ENCODE data around the gene VRK2.
A peak's percentile ranks its signal among the peaks of the same experiment; 100 is the strongest.
"Not testable (repeated sequence)": the region's sequence is repeated elsewhere in the genome, so short reads cannot be mapped to it uniquely, and the experiment has no call there.

VRK2 gene

GRCh38 chr2:58101500-58101899 lies 54.9 kb downstream of the VRK2 start:
- H3K27ac ChIP-seq: no peak overlapping the region
- DNase-seq (ENCODE audit: low read depth, low spot score): no peak

- DNase-seq (ENCODE audit: low read depth, low spot score): no peak
- H3K27ac ChIP-seq: peak overlapping the region; percentile 98
These were observed 60.3 kb downstream of the VRK2 start for GRCh38 chr2:58106896-58107295.

DNA sequence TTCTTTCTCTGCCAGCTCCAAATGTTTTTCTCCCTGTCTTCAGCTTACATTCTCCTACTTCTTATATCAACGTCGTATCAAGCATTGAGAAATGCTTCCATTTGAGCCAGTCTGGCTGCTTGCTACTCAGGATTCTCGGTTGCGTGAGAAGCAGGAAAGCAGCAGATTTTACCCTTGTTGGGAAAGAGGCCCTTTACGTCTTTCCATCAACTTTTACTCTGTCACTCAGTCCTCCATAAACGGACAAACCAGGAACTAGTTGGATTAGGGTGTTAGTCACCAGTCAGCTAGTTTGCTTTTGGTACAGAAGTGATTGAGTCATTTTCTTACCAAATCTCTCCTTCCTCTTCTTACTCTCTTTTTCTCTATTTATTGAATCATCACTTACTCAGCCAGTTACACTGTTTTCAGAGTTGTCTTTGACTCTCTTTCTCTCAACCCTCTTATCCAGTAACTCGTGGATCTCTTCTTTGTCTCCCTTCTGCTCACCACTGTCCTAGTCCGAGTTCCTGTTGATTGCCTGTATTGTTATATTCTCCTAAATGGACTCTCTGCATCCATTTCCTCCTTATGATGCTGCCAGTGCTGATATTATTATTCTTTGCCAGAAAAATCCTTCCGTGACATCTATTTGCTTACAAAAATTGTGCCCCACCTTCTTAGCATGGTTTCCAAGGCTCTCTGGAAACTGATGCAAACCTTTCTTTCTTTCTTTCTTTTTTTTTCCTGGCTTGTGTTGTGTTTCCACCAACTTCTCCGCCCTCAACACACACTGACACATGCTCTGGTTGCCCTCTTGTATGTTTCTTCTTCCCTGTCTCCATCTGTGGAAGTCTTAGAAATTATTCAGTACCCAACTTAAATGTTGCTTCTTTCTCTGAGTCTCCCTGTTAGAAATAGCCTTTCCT lies 61.5 kb downstream of the VRK2 start:
- peak overlapping the region; percentile 98 for H3K27ac ChIP-seq

GRCh38 chr2:58109481-58109880 lies 62.9 kb downstream of the VRK2 start:
- no peak for DNase-seq (ENCODE audit: low read depth, low spot score)

More for the DNA sequence above, 61.5 kb downstream of the VRK2 start:
- DNase-seq (ENCODE audit: low read depth, low spot score): peak; percentile 91

GRCh38 chr2:58110765-58111164 lies 64.2 kb downstream of the VRK2 start:
- no peak for DNase-seq (ENCODE audit: low read depth, low spot score)
- peak overlapping the region; percentile 98 for H3K27ac ChIP-seq

More at GRCh38 chr2:58109481-58109880, 62.9 kb downstream of the VRK2 start:
- H3K27ac ChIP-seq: peak overlapping the region; percentile 98

DNA sequence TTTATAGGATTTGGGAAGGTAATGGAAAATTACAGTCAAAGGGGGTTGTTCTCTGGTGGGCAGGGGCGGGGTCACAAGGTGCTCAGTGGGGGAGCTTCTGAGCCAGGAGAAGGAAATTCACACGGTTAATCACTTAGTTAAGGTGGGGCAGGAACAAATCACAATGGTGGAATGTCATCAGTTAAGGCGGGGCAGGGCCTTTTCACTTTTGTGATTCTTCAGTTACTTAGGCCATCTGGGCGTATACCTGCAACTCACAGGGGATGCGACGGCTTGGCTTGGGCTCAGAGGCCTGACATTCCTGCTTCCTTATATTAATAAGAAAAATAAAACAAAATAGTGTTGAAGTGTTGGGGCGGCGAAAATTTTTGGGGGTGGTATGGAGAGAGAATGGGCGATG lies 67.0 kb downstream of the VRK2 start:
- peak overlapping the region; percentile 98 for H3K27ac ChIP-seq
- not testable (repeated sequence) for DNase-seq (ENCODE audit: low read depth, low spot score)

DNA sequence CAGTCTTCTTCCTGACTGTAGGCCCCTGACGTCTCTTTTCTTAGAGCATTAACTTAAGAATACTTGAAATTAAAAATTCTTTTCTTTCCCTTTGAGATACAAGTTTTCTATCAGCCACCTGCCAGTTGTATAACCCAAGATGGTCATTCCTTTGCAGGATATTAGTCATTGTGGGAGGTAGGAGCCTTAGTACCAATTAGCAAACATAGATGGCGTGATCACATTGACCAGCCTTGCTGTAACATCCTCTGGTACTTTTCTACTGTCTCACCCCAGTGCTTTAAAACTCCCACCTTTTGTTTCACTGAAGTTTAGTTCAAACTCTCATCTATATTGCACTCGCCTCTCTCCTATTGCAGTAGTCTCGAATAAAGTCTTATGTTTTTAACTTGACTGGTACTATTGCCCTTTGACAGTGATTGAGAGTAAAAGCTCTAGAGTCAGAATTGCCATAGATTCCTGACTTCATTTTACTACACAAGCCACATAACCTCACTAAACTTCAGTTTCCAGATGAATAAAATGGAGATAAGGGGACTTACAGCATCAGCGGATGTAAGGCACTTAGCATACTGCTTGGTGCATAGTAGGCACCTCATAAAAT lies 74.1 kb downstream of the VRK2 start:
- no peak for DNase-seq (ENCODE audit: low read depth, low spot score)
- peak overlapping the region; percentile 18 for H3K27ac ChIP-seq

- no peak overlapping the region for H3K27ac ChIP-seq
- no peak for DNase-seq (ENCODE audit: low read depth, low spot score)
These were observed 75.4 kb downstream of the VRK2 start for GRCh38 chr2:58122040-58122439.

DNA sequence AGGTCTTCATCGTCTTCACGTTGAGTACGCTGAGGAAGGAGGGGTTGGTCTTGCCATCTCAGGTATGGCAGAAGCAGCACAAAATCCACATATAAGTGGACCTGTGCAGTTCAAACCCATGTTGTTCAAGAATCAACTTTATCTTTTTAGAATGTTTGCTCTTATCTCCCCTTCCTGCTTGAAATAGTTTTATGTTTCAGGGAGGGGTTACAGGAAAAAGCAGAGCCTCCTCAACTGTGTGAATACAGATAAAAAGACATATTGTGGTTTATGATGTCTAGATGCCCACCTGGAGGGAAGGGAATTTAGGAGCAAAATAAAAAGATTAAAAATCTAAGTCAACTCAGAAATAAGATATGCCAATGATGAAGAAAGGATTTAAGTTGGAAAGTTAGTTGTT lies 75.9 kb downstream of the VRK2 start:
- DNase-seq (ENCODE audit: low read depth, low spot score): no peak
- no peak overlapping the region for H3K27ac ChIP-seq

DNA sequence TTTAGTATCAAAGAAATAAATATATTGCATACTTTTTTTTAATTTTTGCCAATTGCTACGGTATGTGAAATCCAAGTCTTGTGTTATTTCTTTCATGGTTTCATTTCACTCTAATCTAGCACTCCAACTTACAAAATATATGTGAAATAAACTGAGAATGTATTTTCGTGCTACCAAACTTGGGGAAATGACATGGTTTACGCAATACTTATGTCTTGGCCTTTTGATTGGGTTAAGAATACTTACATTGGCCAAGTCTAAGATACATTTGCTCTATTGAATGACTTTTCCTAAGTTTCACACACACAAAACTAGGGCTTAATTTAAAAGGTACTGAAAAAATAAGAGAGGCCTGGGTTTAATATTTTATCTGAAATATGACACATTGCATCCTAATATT lies 80.5 kb downstream of the VRK2 start:
- DNase-seq (ENCODE audit: low read depth, low spot score): no peak
- H3K27ac ChIP-seq: no peak overlapping the region

DNA sequence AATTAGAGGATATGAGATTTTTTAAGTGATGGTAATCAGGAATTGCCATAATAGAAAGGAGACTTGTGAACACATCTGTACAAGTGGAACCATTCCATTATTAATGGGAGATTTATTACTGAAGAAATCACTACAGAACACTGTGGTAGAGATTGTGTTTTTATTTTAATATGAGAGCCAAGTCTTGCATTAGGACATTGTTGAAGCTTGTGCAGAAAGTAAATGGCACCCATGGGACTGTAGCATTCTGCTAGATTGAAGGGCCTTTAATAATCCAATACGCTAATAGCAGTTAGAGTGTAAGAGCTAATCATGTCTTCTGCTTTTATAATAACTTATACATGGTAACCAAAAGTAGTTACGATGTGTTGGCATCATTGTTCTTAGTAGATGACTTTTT lies 83.6 kb downstream of the VRK2 start:
- no peak for DNase-seq (ENCODE audit: low read depth, low spot score)
- no peak overlapping the region for H3K27ac ChIP-seq

DNA sequence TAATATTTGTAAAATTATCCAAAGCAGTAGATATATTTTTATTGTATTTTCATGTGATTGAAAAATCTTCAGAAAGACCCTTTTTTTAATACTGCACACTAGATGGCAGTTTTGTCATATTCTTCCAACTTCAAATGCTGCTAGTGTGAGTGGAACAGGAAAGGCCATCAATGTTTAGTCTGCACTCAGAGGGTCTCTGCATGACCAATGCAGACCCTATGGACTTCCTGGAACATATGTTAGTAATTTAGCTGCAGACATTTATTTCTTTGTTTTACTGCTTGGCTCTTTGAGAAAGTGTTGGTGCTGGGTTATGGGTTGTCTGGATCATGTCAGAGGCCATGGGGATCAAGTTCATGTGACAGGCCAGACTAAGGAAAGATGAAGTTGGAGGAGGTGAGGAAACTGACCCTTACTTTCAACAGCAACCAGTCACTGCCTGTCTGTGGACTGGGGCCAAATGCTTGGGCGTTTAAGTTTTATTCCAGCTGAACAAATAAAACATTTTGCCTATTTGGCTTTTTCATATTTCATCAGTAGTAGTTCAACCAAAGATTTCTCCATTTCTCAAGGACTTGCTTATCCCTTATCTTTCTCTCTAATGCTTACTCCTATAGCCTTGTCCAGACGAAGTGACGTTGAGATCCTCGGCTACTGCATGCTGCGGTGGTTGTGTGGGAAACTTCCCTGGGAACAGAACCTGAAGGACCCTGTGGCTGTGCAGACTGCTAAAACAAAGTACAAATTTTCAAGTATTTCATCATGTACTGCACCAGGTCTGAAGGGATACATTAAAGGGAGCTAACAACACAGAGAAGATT lies 84.8 kb downstream of the VRK2 start:
- H3K27ac ChIP-seq: peak overlapping the region; percentile 36
- no peak for DNase-seq (ENCODE audit: low read depth, low spot score)

DNA sequence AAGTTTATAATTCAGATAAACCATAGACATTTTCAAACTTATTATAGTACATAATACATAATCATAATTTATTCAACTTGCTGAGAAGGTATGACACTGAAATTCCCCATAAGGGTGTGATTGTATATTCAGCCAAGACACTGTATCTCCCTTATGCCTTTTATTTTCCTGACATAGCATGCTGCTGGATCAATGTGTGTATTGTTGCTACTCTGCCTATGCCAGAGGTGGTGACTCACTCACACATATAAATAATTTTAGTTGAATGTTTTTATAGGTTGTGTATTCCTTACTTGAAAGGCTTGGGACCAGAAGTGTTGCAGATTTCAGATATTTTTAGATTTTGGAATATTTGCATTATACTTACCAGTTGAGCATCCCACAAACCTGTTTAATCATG lies 86.8 kb downstream of the VRK2 start:
- no peak overlapping the region for H3K27ac ChIP-seq
- no peak for DNase-seq (ENCODE audit: low read depth, low spot score)

DNA sequence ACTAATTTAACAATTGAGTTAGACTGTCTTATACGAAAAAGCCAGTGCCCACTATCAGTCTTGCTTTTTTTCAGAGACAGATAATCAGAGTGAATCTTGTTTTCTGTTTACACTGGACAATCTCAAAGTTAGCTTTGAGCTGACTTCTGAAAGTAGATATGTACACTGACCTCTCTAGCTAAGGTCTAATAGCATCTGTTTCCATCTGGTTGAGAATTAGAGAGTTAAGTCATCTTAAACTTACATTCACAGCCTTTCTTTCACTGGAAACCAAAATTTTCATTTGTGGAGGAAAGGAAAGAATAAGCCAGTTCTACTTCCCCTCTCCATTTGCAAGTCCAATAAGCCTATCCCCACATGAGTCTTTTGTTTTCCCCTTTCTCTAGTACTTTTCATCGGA lies 89.3 kb downstream of the VRK2 start:
- no peak overlapping the region for H3K27ac ChIP-seq

DNA sequence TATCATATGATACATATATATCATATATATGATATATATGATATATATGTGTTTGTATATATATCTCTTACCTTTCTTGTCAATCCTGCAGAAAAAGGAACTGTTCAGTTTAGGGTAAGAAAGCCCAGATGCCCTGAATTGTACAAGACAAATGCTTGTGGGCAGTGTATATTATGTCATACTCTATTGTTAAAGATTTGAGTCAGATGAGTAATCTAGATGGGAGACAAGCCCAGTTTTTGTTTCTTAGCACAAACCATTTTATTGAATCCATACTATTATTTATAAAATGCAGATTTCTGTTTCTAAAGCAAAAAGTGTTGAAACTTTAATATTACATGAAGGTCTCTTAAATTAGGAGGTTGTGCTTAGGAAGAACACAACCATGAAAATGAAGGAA lies 90.6 kb downstream of the VRK2 start:
- H3K27ac ChIP-seq: no peak overlapping the region
- no peak for DNase-seq (ENCODE audit: low read depth, low spot score)

More for the DNA sequence above, 89.3 kb downstream of the VRK2 start:
- DNase-seq (ENCODE audit: low read depth, low spot score): no peak

DNA sequence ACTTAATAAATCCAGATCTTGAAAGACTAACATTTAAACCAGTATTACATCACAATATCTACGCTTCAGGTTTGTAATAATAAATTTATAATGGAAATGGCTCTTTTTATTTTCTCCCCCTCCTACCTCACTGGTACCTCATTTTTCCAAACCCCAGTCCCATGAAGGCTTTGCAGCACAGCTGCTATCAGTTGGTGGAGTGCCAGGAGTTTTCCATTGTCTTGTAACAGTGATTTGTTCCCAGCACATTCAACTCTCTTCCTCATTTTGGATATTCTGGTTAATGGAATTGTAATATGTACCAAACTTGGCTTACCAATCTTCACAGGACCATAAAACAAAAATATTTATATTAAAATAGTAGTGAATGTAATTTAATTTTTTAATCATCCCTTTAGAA lies 91.2 kb downstream of the VRK2 start:
- H3K27ac ChIP-seq: no peak overlapping the region

DNA sequence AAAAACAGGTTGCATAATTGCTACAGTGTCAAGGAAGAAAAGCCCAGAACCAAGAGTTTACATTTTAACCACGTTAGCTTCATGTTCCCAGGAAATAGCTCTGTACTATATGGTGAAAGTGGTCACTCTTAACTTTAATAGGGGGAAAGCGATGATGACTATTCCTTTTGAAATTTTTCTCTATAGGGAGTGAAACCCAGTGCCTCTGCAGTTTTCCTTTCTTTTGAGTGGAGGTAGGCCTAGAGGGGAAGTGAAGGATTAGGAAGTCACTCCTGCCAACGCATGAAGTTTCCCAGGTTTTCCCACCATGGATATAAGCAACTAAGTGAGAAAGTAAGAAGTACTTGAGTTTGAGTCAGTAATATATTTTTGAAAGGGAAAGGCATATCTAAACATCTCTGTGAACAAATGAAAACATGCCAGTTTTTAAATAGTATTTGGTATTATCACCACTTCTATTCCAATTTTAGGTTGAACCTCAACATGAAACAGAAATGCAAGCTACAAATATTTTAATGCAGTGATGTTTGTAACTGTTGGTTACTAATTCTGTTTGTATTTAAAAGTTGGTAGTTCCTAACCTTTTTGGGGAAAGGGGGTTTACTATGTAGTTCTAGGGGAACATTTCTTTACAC lies 91.9 kb downstream of the VRK2 start:
- no peak overlapping the region for H3K27ac ChIP-seq
- no peak for DNase-seq (ENCODE audit: low read depth, low spot score)

More for the DNA sequence above, 91.2 kb downstream of the VRK2 start:
- no peak for DNase-seq (ENCODE audit: low read depth, low spot score)

GRCh38 chr2:58140508-58141072 lies 94.0 kb downstream of the VRK2 start:
- no peak overlapping the region for H3K27ac ChIP-seq
- DNase-seq (ENCODE audit: low read depth, low spot score): no peak

DNA sequence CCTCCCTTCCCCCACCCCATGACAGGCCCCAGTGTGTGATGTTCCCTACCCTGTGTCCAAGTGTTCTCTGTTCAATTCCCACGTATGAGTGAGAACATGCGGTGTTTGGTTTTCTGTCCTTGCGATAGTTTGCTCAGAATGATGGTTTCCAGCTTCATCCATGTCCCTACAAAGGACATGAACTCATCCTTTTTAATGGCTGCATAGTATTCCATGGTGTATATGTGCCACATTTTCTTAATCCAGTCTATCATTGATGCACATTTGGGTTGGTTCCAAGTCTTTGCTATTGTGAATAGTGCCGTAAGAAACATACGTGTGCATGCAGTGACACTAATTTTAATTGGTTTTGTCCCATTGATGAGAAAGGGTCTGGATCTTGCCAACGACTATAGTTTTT lies 99.2 kb downstream of the VRK2 start:
- DNase-seq (ENCODE audit: low read depth, low spot score); H3K27ac ChIP-seq: not testable (repeated sequence)

DNA sequence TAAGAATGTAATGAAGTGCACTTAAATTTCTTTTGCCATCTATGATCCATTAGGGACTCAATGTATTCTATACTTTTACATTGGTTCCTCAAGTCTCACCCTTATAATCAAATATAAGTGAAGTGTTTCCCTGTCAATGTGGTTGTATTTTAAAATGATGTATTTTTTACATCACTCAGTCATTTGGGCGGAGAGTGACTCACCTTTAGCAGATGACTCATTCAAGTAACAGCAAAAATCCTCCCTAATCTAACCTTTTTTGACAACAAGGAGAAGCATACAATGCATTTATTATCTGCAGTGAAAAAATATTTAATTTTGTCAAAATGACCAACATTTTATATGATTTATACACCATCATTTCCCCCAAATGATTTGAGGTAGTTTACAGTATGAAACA lies 100.1 kb downstream of the VRK2 start:
- DNase-seq (ENCODE audit: low read depth, low spot score): no peak
- peak overlapping the region; percentile 39 for H3K27ac ChIP-seq
